ENCODE results near the gene NTRK3.

- TF ChIP-seq EZH2 (IDR thresholded peaks at IDR 0.05; ENCODE audit: insufficient read depth, poor library complexity, severe bottlenecking) (no peak), EZH2phosphoT487 (IDR thresholded peaks at IDR 0.05; ENCODE audit: insufficient read depth, low read depth) (no peak)
Observed at GRCh38 chr15:88208396-88208795, 48.1 kb downstream of the NTRK3 start.
